K562 (cell line): ENCODE measurements around the gene CRYBG2. TPM values are rescaled to one million over a fixed set of nuclear protein-coding genes. Genes with fewer than 3 reads are reported as not detected.

Source experiments
- ATAC-seq: fragments of 200-7000 bp; cut with Tn5 transposase; 3 replicates; pipeline ENCODE4 v1.9.1; 2020; ENCODE audit warnings: moderate library complexity
- BruUV-seq: library from RNA; stranded (reverse); fragments of 400-500 nt; replicated peaks from 2 replicates; lab custom pipeline; 2021; lab: Mats Ljungman, UMichigan
- CTCF ChIA-PET: fragments of 300-600 bp; formaldehyde crosslinking; extraction: SDS; loops from one replicate; lab custom pipeline; 2021; ENCODE audit warnings: low intra/inter-chr PET ratio; lab: Yijun Ruan, JAX
- POLR2A ChIA-PET: fragments of 300-600, 350-650 bp; sonication (Branson Sonifier 250); formaldehyde crosslinking; extraction: SDS; loops from one replicate; lab custom pipeline; 2021; ENCODE audit warnings: antibody characterized with exemption, inconsistent platforms; lab: Yijun Ruan, JAX
- DNase-seq, 4 experiments: peaks; one replicate each; pipeline versions ENCODE4 v3.0.0 to v3.0.0-alpha.2; 2011 to 2018; ENCODE audit warnings: low spot score in 3 of 4, mixed read lengths in 3 of 4; ENCODE audit errors: extremely low read depth in 1 of 4
- FAIRE-seq: peaks from 2 replicates; lab custom pipeline; 2011; peaks lifted over from hg19 to GRCh38; lab: Jason Lieb, UNC
- H2AFZ ChIP-seq: 2 replicates; pipeline ENCODE4 v1.6.0; 2011; ENCODE audit warnings: low read depth, low read length, control low read depth, inconsistent platforms
- H3K27ac ChIP-seq: fragments of 200-600 bp; 3 replicates; pipeline ENCODE4 v1.8.0; 2011; ENCODE audit warnings: low read depth, mild to moderate bottlenecking, control low read depth, inconsistent platforms, low read length, moderate library complexity, mixed read lengths; ENCODE audit errors: extremely low read depth
- H3K27me3 ChIP-seq, 2 experiments: fragments of 300-600 bp in 1 of 2; 2 replicates in 1 of 2; 3 replicates in 1 of 2; pipeline versions ENCODE4 v1.6.0 to v1.8.0; 2011; ENCODE audit warnings: inconsistent platforms in 2 of 2, low read length in 2 of 2, mild to moderate bottlenecking in 1 of 2, mixed read lengths in 1 of 2, moderate library complexity in 1 of 2; ENCODE audit not compliant: control insufficient read depth in 2 of 2, insufficient read depth in 2 of 2
- H3K36me3 ChIP-seq: fragments of 300-600 bp; 3 replicates; pipeline ENCODE4 v1.8.0; 2011; ENCODE audit warnings: mild to moderate bottlenecking, low read length, inconsistent platforms; ENCODE audit not compliant: control insufficient read depth, insufficient read depth
- H3K4me1 ChIP-seq, 2 experiments: fragments of 200-600 bp in 1 of 2; replicated peaks in 1 of 2; 2 replicates in 1 of 2; 3 replicates in 1 of 2; pipeline versions ENCODE4 v1.5.1 to v1.8.0; 2011; ENCODE audit warnings: inconsistent platforms in 2 of 2, low read length in 2 of 2, mild to moderate bottlenecking in 1 of 2, mixed read lengths in 1 of 2, moderate library complexity in 1 of 2; ENCODE audit not compliant: control insufficient read depth in 2 of 2, insufficient read depth in 2 of 2
- H3K4me2 ChIP-seq: 2 replicates; pipeline ENCODE4 v1.6.1; 2011; ENCODE audit warnings: low read length, control low read depth, inconsistent platforms, mixed read lengths; ENCODE audit not compliant: insufficient read depth
- H3K4me3 ChIP-seq: fragments of 200-600 bp; sonication (generic), shearing (Covaris generic); 2 replicates; pipeline ENCODE4 v1.5.1; 2016; ENCODE audit warnings: control low read depth, inconsistent platforms
- H3K79me2 ChIP-seq: fragments of 200-600 bp; 3 replicates; pipeline ENCODE4 v1.8.0; 2011; ENCODE audit warnings: low read length, inconsistent platforms; ENCODE audit not compliant: control insufficient read depth, insufficient read depth
- H3K9ac ChIP-seq, 2 experiments: 2 replicates each; pipeline versions ENCODE4 v1.6.0 to v1.6.1; 2011; ENCODE audit warnings: low read depth in 2 of 2, low read length in 2 of 2, control low read depth in 1 of 2, inconsistent platforms in 1 of 2, mild to moderate bottlenecking in 1 of 2, mixed read lengths in 1 of 2; ENCODE audit not compliant: insufficient read depth in 1 of 2
- H3K9me1 ChIP-seq: one replicate; pipeline ENCODE4 v1.6.0; 2011; ENCODE audit warnings: inconsistent platforms, mild to moderate bottlenecking, low read length, moderate library complexity; ENCODE audit not compliant: control insufficient read depth, insufficient read depth
- H3K9me3 ChIP-seq: replicated peaks from 2 replicates; pipeline ENCODE4 v1.5.1; 2011; ENCODE audit warnings: low read depth, low read length, inconsistent platforms; ENCODE audit not compliant: control insufficient read depth, insufficient read depth
- H4K20me1 ChIP-seq: replicated peaks from 2 replicates; pipeline ENCODE4 v1.6.1; 2011; ENCODE audit warnings: low read length, inconsistent platforms, mixed read lengths; ENCODE audit not compliant: control insufficient read depth, insufficient read depth
- EHMT2 ChIP-seq: fragments of 450-650 bp; IDR thresholded peaks from 2 replicates; pipeline ENCODE4 v1.6.1; 2018; ENCODE audit warnings: antibody characterized with exemption
- EP400 ChIP-seq: fragments of 450-650 bp; IDR thresholded peaks from 2 replicates; pipeline ENCODE4 v1.6.1; 2017; ENCODE audit warnings: antibody characterized with exemption, mild to moderate bottlenecking, moderate library complexity
- HDAC1 ChIP-seq, 2 experiments: fragments of 450-650 bp; IDR thresholded peaks; 2 replicates each; pipeline ENCODE4 v1.6.1; 2016 to 2017; ENCODE audit warnings: inconsistent platforms in 1 of 2, mild to moderate bottlenecking in 1 of 2, moderate library complexity in 1 of 2
- HEY1 ChIP-seq: fragments of 250-450 bp; sonication (Bioruptor Pico); IDR thresholded peaks from 2 replicates; pipeline ENCODE4 v1.5.0; 2020; ENCODE audit warnings: mild to moderate bottlenecking, moderate library complexity, borderline replicate concordance
- JUND ChIP-seq, 2 experiments: IDR thresholded peaks; 2 replicates in 1 of 2; 3 replicates in 1 of 2; pipeline ENCODE4 v1.6.1; 2011; ENCODE audit warnings: borderline replicate concordance in 2 of 2, low read depth in 2 of 2, low read length in 2 of 2, improper control_type of control experiment in 1 of 2, missing biosample characterization in 1 of 2, missing genetic modification characterization in 1 of 2, missing genetic modification reagents in 1 of 2
- LCOR ChIP-seq: sonication (generic); formaldehyde crosslinking; IDR thresholded peaks from 2 replicates; pipeline ENCODE4 v1.8.0; 2022; ENCODE audit warnings: mild to moderate bottlenecking, missing genetic modification reagents
- MCM2 ChIP-seq: fragments of 450-650 bp; IDR thresholded peaks from 2 replicates; pipeline ENCODE4 v1.6.1; 2017; ENCODE audit warnings: low read depth, mild to moderate bottlenecking
- NR0B1 ChIP-seq: fragments of 450-650 bp; IDR thresholded peaks from one replicate; pipeline ENCODE4 v1.6.1; 2018; ENCODE audit warnings: mild to moderate bottlenecking, moderate library complexity; ENCODE audit not compliant: partially characterized antibody
- PHB ChIP-seq: fragments of 250-450 bp; sonication (Bioruptor Pico); IDR thresholded peaks from 2 replicates; pipeline ENCODE4 v1.5.0; 2021
- RAD21 ChIP-seq, 2 experiments: fragments of 250-450 bp in 1 of 2; fragments of 450-650 bp in 1 of 2; sonication (Bioruptor Pico) in 1 of 2; formaldehyde crosslinking in 1 of 2; IDR thresholded peaks in 1 of 2; conservative IDR thresholded peaks in 1 of 2; 2 replicates each; pipeline versions ENCODE4 v1.4.0 to v1.8.0; 2020 to 2022; ENCODE audit warnings: mild to moderate bottlenecking in 2 of 2, moderate library complexity in 1 of 2
- RCOR1 ChIP-seq, 2 experiments: IDR thresholded peaks; 2 replicates each; pipeline ENCODE4 v1.6.1; 2012; ENCODE audit warnings: low read depth in 2 of 2, low read length in 2 of 2, borderline replicate concordance in 1 of 2, improper control_type of control experiment in 1 of 2
- ZEB2 ChIP-seq: fragments of 450-650 bp; IDR thresholded peaks from 2 replicates; pipeline ENCODE4 v1.6.1; 2016
- ZNF584 ChIP-seq: fragments of 200-800 bp; sonication (Bioruptor generic); IDR thresholded peaks from 2 replicates; pipeline ENCODE4 v1.6.1; 2016; ENCODE audit warnings: low read depth, mild to moderate bottlenecking, missing genetic modification characterization, missing compliant biosample characterization
- ZNF586 ChIP-seq: fragments of 450-650 bp; formaldehyde crosslinking; conservative IDR thresholded peaks from 2 replicates; pipeline ENCODE4 v1.4.0; 2020; ENCODE audit warnings: mild to moderate bottlenecking, moderate library complexity
- WGBS: fragments of 100-300 bp; shearing (Covaris generic); methylation state at CpG from one replicate; pipeline ENCODE4 v1.1.6; 2016; ENCODE audit warnings: low coverage, mixed read lengths; ENCODE audit not compliant: insufficient coverage; ENCODE audit errors: missing lambda C conversion rate; 5-methylcytosine and 5-hydroxymethylcytosine counted together
- in situ Hi-C: fragments of 300-500 bp; cut with MboI; formaldehyde crosslinking; loops from 4 replicates; pipeline ENCODE4 v1.15.0; 2018; ENCODE audit warnings: inconsistent platforms, mixed read lengths
- intact Hi-C: fragments of 100-400 bp; cut with micrococcal nuclease; formaldehyde crosslinking; loops from 2 replicates; pipeline ENCODE4 v1.14.2; 2022
- polyA plus RNA-seq, 8 experiments: library from polyadenylated mRNA; depleted of rRNA in 4 of 8; stranded (reverse) in 5 of 8; unstranded in 3 of 8; fragments of >200 nt; fragmentation: Nextera tagmentation in 2 of 8; fragmentation: Illumina TruSeq in 1 of 8; extraction: Ambion mirVana in 2 of 8; extraction: Trizol in 1 of 8; gene quantifications; 2 replicates each; pipeline versions ENCODE4 v1.2.1 to v1.2.3, GENCODE V29; 2011 to 2014; ENCODE audit warnings: inconsistent platforms in 1 of 8, missing spikeins in 1 of 8
- total RNA-seq, 7 experiments: library from RNA; depleted of rRNA in 6 of 7; stranded (reverse); fragments of >200 nt in 6 of 7; fragmentation: Illumina TruSeq in 2 of 7; extraction: Trizol in 2 of 7; gene quantifications; 2 replicates each; pipeline versions ENCODE4 v1.2.1 to v1.2.3, GENCODE V29; 2011 to 2021; ENCODE audit warnings: low replicate concordance in 1 of 7
- TF ChIP-seq, protein P1 (sequence below), 2 experiments: fragments of 250-450 bp in 1 of 2; fragments of 450-650 bp in 1 of 2; sonication (Bioruptor Pico) in 1 of 2; IDR thresholded peaks; 2 replicates each; pipeline versions ENCODE4 v1.6.1 to v1.8.0; 2016 to 2021; ENCODE audit warnings: mild to moderate bottlenecking in 2 of 2, moderate library complexity in 2 of 2, missing compliant biosample characterization in 1 of 2, missing genetic modification characterization in 1 of 2
- TF ChIP-seq, protein P2 (sequence below): IDR thresholded peaks from 2 replicates; pipeline ENCODE4 v1.6.1; 2012; ENCODE audit warnings: low read depth, low read length, improper control_type of control experiment, borderline replicate concordance

CRYBG2 gene
- total and polyA plus RNA-seq, 9 of the 15 experiments (the other 6 are each of a cell fraction or from before 2014, with no cell fraction given): 0.39 to 8.5 (median 3.7) TPM

GRCh38 chr1:26395754-26396153 is 41.8 kb upstream of the CRYBG2 start (continued):
- no peak for TF ChIP-seq ZNF586

DNA sequence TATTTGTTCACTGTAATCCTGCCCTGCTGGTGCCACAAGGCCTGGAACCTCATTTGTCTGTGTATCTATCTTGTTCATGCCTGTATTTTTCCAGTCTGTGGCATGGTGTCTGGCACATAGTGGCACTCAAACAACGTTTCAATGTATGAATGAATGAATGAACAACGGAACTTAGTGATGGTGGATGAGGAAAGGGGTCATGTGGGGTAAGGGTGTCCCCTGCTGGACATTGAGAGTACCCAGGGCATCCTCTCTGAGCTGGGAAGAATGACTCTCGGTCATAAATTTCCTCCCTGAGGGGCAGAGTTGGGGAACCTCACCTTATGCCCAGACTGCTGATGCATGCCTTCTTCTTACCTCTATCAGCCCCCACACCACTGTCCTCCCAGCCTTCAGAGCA is 37.5 kb upstream of the CRYBG2 start:
- POLR2A ChIA-PET: interaction anchor here (0.7 to 1.3 kb wide), 5 partner anchors 11 to 222 kb away, joined by 3 to 4 read pairs (median 3); partner anchors contain the start of gene ZNF593
- no peaks in the 10 kb centered on the region for H3K9me1 ChIP-seq
- H2AFZ ChIP-seq: no peak overlapping the region; the same call in 1 of the 2 replicates
- H3K4me3 ChIP-seq: no peak overlapping the region
- no peaks in the 10 kb centered on the region for H3K9me3 ChIP-seq
- peaks cover 2 to 10% of the 10 kb centered on the region in 2 experiments for H3K4me1 ChIP-seq
- 0% methylated on average over 3 of the region's 3 CpGs for WGBS
- ATAC-seq (peak; percentile 89), FAIRE-seq (peak; percentile 77), DNase-seq (peak; percentile 71 to 84 (median 78))
- H4K20me1 ChIP-seq: no peaks in the 10 kb centered on the region
- no peak overlapping the region for H3K27ac ChIP-seq
- H3K27me3 ChIP-seq: no peaks in the 10 kb centered on the region
- CTCF ChIA-PET: interaction anchor here (0.6 to 2.4 kb wide), 9 partner anchors 94 to 287 kb away, joined by 3 to 22 read pairs (median 3); partner anchors contain the start of gene CATSPER4
- no peaks in the 10 kb centered on the region for H3K79me2 ChIP-seq
- intact Hi-C loops: loop anchor here (1.0 to 2.0 kb wide), 7 partner anchors 23 to 286 kb away; partner anchors contain the start of gene CATSPER4
- in situ Hi-C loops: loop anchor here (5.0 kb wide), 1 partner anchor 114 kb away; no protein-coding TSS in a partner anchor
- no peak overlapping the region for H3K9ac ChIP-seq
- no peaks in the 10 kb centered on the region for H3K36me3 ChIP-seq
- no peak overlapping the region for H3K4me2 ChIP-seq
- BruUV-seq: no TSS peak
- TF ChIP-seq RAD21 (CRISPR knock-in tag; conservative IDR thresholded peaks at IDR 0.05 in 1 of 2, IDR thresholded peaks at IDR 0.05 in 1 of 2) (peak; percentile 97 to 100), RCOR1 (IDR thresholded peaks at IDR 0.05; ENCODE audit: borderline replicate concordance in 1 of 2, low read depth in 2 of 2, low read length in 2 of 2) (peak in 1 of 2 experiments; percentile 90; a peak in 2 of 4 replicates), EHMT2 (0 out of 2 replicates have a peak, but pooled peaks have one; percentile 35), JUND (IDR thresholded peaks at IDR 0.05; ENCODE audit: borderline replicate concordance, low read depth, low read length) (peak; percentile 38; the same call in 1 of the 2 replicates), JUND (tag; IDR thresholded peaks at IDR 0.05; ENCODE audit: borderline replicate concordance, low read depth, low read length) (no peak; the same call in 2 of the 3 replicates), NR0B1 (no peak), EP400 (peak; percentile 29; the same call in 1 of the 2 replicates), ZNF584 (CRISPR knock-in tag) (no peak), HDAC1 (IDR thresholded peaks at IDR 0.05) (0 out of 4 replicates have a peak, but pooled peaks of 1 of the 2 experiments have one; percentile 14), LCOR (CRISPR knock-in tag) (0 out of 2 replicates have a peak, but pooled peaks have one; percentile 43), ZEB2 (peak; percentile 32; the same call in 1 of the 2 replicates), HEY1 (CRISPR knock-in tag) (no peak), PHB (no peak), MCM2 (no peak)
- TF ChIP-seq, protein P1, sequence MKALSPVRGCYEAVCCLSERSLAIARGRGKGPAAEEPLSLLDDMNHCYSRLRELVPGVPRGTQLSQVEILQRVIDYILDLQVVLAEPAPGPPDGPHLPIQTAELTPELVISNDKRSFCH (CRISPR knock-in tag; IDR thresholded peaks at IDR 0.05): no peak
- TF ChIP-seq, protein P1 (tag; IDR thresholded peaks at IDR 0.05): 0 out of 2 replicates have a peak, but pooled peaks have one; percentile 23
- TF ChIP-seq, protein P2, sequence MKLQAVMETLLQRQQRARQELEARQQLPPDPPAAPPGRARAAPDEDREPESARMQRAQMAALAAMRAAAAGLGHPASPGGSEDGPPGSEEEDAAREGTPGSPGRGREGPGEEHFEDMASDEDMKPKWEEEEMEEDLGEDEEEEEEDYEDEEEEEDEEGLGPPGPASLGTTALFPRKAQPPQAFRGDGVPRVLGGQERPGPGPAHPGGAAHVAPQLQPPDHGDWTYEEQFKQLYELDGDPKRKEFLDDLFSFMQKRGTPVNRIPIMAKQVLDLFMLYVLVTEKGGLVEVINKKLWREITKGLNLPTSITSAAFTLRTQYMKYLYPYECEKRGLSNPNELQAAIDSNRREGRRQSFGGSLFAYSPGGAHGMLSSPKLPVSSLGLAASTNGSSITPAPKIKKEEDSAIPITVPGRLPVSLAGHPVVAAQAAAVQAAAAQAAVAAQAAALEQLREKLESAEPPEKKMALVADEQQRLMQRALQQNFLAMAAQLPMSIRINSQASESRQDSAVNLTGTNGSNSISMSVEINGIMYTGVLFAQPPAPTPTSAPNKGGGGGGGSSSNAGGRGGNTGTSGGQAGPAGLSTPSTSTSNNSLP: peak; percentile 51; the same call in 1 of the 2 replicates
